Right cardiac atrium (tissue), 5 donors: Measurements from ENCODE around the gene PPIB. TPM values are rescaled to one million over a fixed set of nuclear protein-coding genes. Genes with fewer than 3 reads are reported as not detected.

ENCODE experiments used
- ATAC-seq, 2 donors: fragments of 200-7000 bp; cut with Tn5 transposase; one replicate each; pipeline versions ENCODE4 v1.8.0 to v1.9.1; 2020; ENCODE audit warnings: moderate library complexity in 2 of 2, mild to moderate bottlenecking in 1 of 2
- DNase-seq, 3 donors: peaks; one replicate each; pipeline ENCODE4 v3.0.0-alpha.2; 2020
- H3K27ac ChIP-seq: one replicate; pipeline ENCODE4 v1.5.1; 2013; ENCODE audit warnings: mild to moderate bottlenecking, low read length, control low read depth, moderate library complexity
- H3K27me3 ChIP-seq: one replicate; pipeline ENCODE4 v1.6.1; 2013; ENCODE audit not compliant: control insufficient read depth, insufficient read depth
- H3K4me1 ChIP-seq: one replicate; pipeline ENCODE4 v1.6.1; 2013; ENCODE audit warnings: low read length; ENCODE audit not compliant: control insufficient read depth, insufficient read depth
- H3K4me3 ChIP-seq: one replicate; pipeline ENCODE4 v1.5.1; 2013; ENCODE audit warnings: low read length, control low read depth
- H3K9me3 ChIP-seq: one replicate; pipeline ENCODE4 v1.6.1; 2013; ENCODE audit warnings: low read length; ENCODE audit not compliant: control insufficient read depth
- WGBS: extraction: QIAGEN DNeasy Blood & Tissue Kit; methylation state at CpG from one replicate; pipeline ENCODE4 v1.1.7; 2013; 5-methylcytosine and 5-hydroxymethylcytosine counted together
- intact Hi-C, 4 donors: fragments of 100-400 bp; cut with DNase I; formaldehyde crosslinking; loops; one replicate each; pipeline versions ENCODE4 v1.11.0 to v1.14.0; 2022 to 2023
- polyA plus RNA-seq: library from polyadenylated mRNA; stranded (reverse); fragments of 200-250 nt; gene quantifications from one replicate; pipeline ENCODE4 v1.2.3, GENCODE V29; 2013
- total RNA-seq, 4 donors: library from RNA; stranded (reverse); fragmentation: NEBNext Ultra II Directional; extraction: Animal tissue kit (Norgen Biotek cat#: 25700); gene quantifications; one replicate each; pipeline ENCODE4 v1.2.1, GENCODE V29; 2021
- donor health status: healthy with polysubstance abuse.
- donor health status: DM: no; HTN: yes; CAD: no.
- donor health status: DM: no; HTN: no; CAD: no.
- donor health status: DM: no; HTN: yes; CAD: no; lungs with severe emphysema.
- donor health status: DM: yes; HTN: yes; CAD: no.

Gene PPIB
- total and polyA plus RNA-seq, 5 donors, result 131 to 263 (median 191) TPM

GRCh38 chr15:64185146-64185911 lies 22.5 kb upstream of the PPIB start:
- DNase-seq, result no peak

GRCh38 chr15:64182859-64183370 lies 20.1 kb upstream of the PPIB start:
- WGBS, result 80% methylated on average over 4 of the region's 4 CpGs
- intact Hi-C loops, result loop anchor here in 1 of 4 donors (10.0 kb wide), 1 partner anchor 332 kb away; no protein-coding TSS in a partner anchor
- Histone ChIP-seq H3K4me3 (no peak overlapping the region), H3K4me1 (no peaks in the 10 kb centered on the region), H3K27ac (no peak overlapping the region), H3K9me3 (no peaks in the 10 kb centered on the region), H3K27me3 (no peaks in the 10 kb centered on the region)
- DNase-seq, result no peak
- ATAC-seq, result no peak

More at GRCh38 chr15:64185146-64185911, 22.5 kb upstream of the PPIB start:
- intact Hi-C loops, result loop anchor here in 1 of 4 donors (10.0 kb wide), 1 partner anchor 329 kb away; no protein-coding TSS in a partner anchor
- no peaks in the 10 kb centered on the region for H3K4me1 ChIP-seq
- 91% methylated on average over 9 of the region's 9 CpGs for WGBS
- no peak for ATAC-seq
- no peaks in the 10 kb centered on the region for H3K9me3 ChIP-seq
- H3K4me3 ChIP-seq, result no peak overlapping the region
- H3K27ac ChIP-seq, result no peak overlapping the region
- no peaks in the 10 kb centered on the region for H3K27me3 ChIP-seq

GRCh38 chr15:64180235-64180824 lies 17.5 kb upstream of the PPIB start:
- ATAC-seq, result no peak
- H3K27ac ChIP-seq, result no peak overlapping the region
- intact Hi-C loops, result loop anchor here in 1 of 4 donors (10.0 kb wide), 1 partner anchor 334 kb away; no protein-coding TSS in a partner anchor
- H3K9me3 ChIP-seq, result no peaks in the 10 kb centered on the region
- no peak for DNase-seq
- H3K4me3 ChIP-seq, result no peak overlapping the region
- no peaks in the 10 kb centered on the region for H3K27me3 ChIP-seq
- H3K4me1 ChIP-seq, result no peaks in the 10 kb centered on the region
- 67% methylated on average over 8 of the region's 8 CpGs for WGBS

- Histone ChIP-seq H3K9me3 (no peaks in the 10 kb centered on the region), H3K4me1 (peaks cover 4% of the 10 kb centered on the region), H3K27ac (no peak overlapping the region), H3K27me3 (no peaks in the 10 kb centered on the region), H3K4me3 (no peak overlapping the region)
- no peak for ATAC-seq
- no peak for DNase-seq
- 75% methylated on average over 5 of the region's 5 CpGs for WGBS
- intact Hi-C loops, result no loop called here
Measured at GRCh38 chr15:64166102-64166890, 3.5 kb upstream of the PPIB start.

GRCh38 chr15:64164436-64164835 lies 1.6 kb upstream of the PPIB start:
- H3K4me1 ChIP-seq, result peaks cover 4% of the 10 kb centered on the region
- DNase-seq (no peak), ATAC-seq (no peak)
- no peak overlapping the region for H3K4me3 ChIP-seq
- H3K27ac ChIP-seq, result peak overlapping the region; percentile 51
- WGBS, result 94% methylated on average over 4 of the region's 4 CpGs
- no peaks in the 10 kb centered on the region for H3K27me3 ChIP-seq
- intact Hi-C loops, result no loop called here
- no peaks in the 10 kb centered on the region for H3K9me3 ChIP-seq

- 38% methylated on average over 14 of the region's 14 CpGs for WGBS
- peak overlapping the region; percentile 44 for H3K4me3 ChIP-seq
- peak overlapping the region; percentile 82 for H3K27ac ChIP-seq
- H3K9me3 ChIP-seq, result no peaks in the 10 kb centered on the region
- peak; percentile 33 to 77 (median 73) for DNase-seq
- peak; percentile 10 to 20 for ATAC-seq
- H3K27me3 ChIP-seq, result no peaks in the 10 kb centered on the region
- peaks cover 4% of the 10 kb centered on the region for H3K4me1 ChIP-seq
- intact Hi-C loops, result no loop called here
Measured at GRCh38 chr15:64163659-64164362, 989 bp upstream of the PPIB start.

GRCh38 chr15:64162478-64162868 lies 349 bp downstream of the PPIB start:
- ATAC-seq, result peak; percentile 38 to 60
- Histone ChIP-seq H3K4me1 (peaks cover 11% of the 10 kb centered on the region), H3K27ac (peak overlapping the region; percentile 98), H3K9me3 (no peaks in the 10 kb centered on the region), H3K4me3 (peak overlapping the region; percentile 88), H3K27me3 (no peaks in the 10 kb centered on the region)
- no peak for DNase-seq
- WGBS, result 1% methylated on average over 21 of the region's 21 CpGs
- intact Hi-C loops, result no loop called here

GRCh38 chr15:64161688-64162477 lies 939 bp downstream of the PPIB start:
- H3K27ac ChIP-seq, result peak overlapping the region; percentile 98
- DNase-seq (no peak), ATAC-seq (no peak)
- peak overlapping the region; percentile 88 for H3K4me3 ChIP-seq
- WGBS, result 47% methylated on average over 12 of the region's 12 CpGs
- no peaks in the 10 kb centered on the region for H3K9me3 ChIP-seq
- H3K27me3 ChIP-seq, result no peaks in the 10 kb centered on the region
- intact Hi-C loops, result no loop called here
- peaks cover 11% of the 10 kb centered on the region for H3K4me1 ChIP-seq

- 64% methylated on average over 11 of the region's 11 CpGs for WGBS
- H3K4me3 ChIP-seq, result no peak overlapping the region
Measured at GRCh38 chr15:64158363-64159134, 4.3 kb downstream of the PPIB start.

More at GRCh38 chr15:64158363-64159134, 4.3 kb downstream of the PPIB start:
- H3K4me1 ChIP-seq, result peaks cover 14% of the 10 kb centered on the region
- peak in 2 of 3 donors; percentile 31 to 70 for DNase-seq
- H3K27me3 ChIP-seq, result no peaks in the 10 kb centered on the region
- peak overlapping the region; percentile 75 for H3K27ac ChIP-seq
- ATAC-seq, result peak in 1 of 2 donors; percentile 6
- H3K9me3 ChIP-seq, result no peaks in the 10 kb centered on the region
- intact Hi-C loops, result no loop called here
